GM19025 (cell line): ENCODE data around the gene GPR17.

Experiments
- ATAC-seq: cut with Tn5 transposase; IDR thresholded peaks from one replicate; pipeline ENCODE4 v1.9.1; 2021; ENCODE audit warnings: mild to moderate bottlenecking, low read depth, moderate library complexity; ENCODE audit not compliant: unreplicated experiment

Gene GPR17

GRCh38 chr2:127651381-127651809 is 5.4 kb downstream of the GPR17 start:
- ATAC-seq = no peak

GRCh38 chr2:127651971-127652550 is 6.1 kb downstream of the GPR17 start:
- ATAC-seq = no peak

GRCh38 chr2:127652786-127653357 is 6.9 kb downstream of the GPR17 start:
- ATAC-seq = no peak

- no peak for ATAC-seq
These were observed 7.6 kb downstream of the GPR17 start for GRCh38 chr2:127653421-127654083.

- no peak for ATAC-seq
These were observed 8.3 kb downstream of the GPR17 start for GRCh38 chr2:127654084-127654837.

- ATAC-seq = no peak
These were observed 8.9 kb downstream of the GPR17 start for GRCh38 chr2:127654838-127655175.

GRCh38 chr2:127655209-127656073 is 9.5 kb downstream of the GPR17 start:
- no peak for ATAC-seq

GRCh38 chr2:127656569-127657231 is 10.7 kb downstream of the GPR17 start:
- no peak for ATAC-seq

- no peak for ATAC-seq
These were observed 11.3 kb downstream of the GPR17 start for GRCh38 chr2:127657232-127657595.

GRCh38 chr2:127658146-127658545 is 12.2 kb downstream of the GPR17 start:
- no peak for ATAC-seq

- ATAC-seq = no peak
These were observed 12.9 kb downstream of the GPR17 start for GRCh38 chr2:127658641-127659407.

GRCh38 chr2:127659408-127660290 is 13.7 kb downstream of the GPR17 start:
- no peak for ATAC-seq

GRCh38 chr2:127660291-127660578 is 14.3 kb downstream of the GPR17 start:
- no peak for ATAC-seq

GRCh38 chr2:127661072-127661649 is 15.2 kb downstream of the GPR17 start:
- no peak for ATAC-seq

GRCh38 chr2:127661949-127662510 is 16.1 kb downstream of the GPR17 start:
- ATAC-seq = no peak

- no peak for ATAC-seq
These were observed 17.1 kb downstream of the GPR17 start for GRCh38 chr2:127662937-127663565.

GRCh38 chr2:127663566-127664064 is 17.7 kb downstream of the GPR17 start:
- ATAC-seq = no peak
